Fibroblast of skin of back (primary cell): ENCODE results near the gene ASIC3.
"Not testable (repeated sequence)": the region's sequence is repeated elsewhere in the genome, so short reads cannot be mapped to it uniquely, and the experiment has no call there.

Experiments used
- DNase-seq: peaks from one replicate; pipeline ENCODE4 v3.0.0-alpha.2; 2013

ASIC3 gene

DNA sequence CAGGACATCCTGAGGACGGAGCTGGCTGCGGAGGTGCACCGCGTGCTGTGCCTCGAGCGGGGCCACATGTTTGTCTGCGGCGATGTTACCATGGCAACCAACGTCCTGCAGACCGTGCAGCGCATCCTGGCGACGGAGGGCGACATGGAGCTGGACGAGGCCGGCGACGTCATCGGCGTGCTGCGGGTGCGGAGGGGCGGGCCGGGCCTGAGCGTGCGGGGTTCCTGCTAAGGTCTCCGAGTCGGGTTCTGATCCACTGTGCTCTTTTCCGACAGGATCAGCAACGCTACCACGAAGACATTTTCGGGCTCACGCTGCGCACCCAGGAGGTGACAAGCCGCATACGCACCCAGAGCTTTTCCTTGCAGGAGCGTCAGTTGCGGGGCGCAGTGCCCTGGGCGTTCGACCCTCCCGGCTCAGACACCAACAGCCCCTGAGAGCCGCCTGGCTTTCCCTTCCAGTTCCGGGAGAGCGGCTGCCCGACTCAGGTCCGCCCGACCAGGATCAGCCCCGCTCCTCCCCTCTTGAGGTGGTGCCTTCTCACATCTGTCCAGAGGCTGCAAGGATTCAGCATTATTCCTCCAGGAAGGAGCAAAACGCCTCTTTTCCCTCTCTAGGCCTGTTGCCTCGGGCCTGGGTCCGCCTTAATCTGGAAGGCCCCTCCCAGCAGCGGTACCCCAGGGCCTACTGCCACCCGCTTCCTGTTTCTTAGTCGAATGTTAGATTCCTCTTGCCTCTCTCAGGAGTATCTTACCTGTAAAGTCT, 34.4 kb upstream of the ASIC3 start:
- peak; percentile 79 for DNase-seq

DNA sequence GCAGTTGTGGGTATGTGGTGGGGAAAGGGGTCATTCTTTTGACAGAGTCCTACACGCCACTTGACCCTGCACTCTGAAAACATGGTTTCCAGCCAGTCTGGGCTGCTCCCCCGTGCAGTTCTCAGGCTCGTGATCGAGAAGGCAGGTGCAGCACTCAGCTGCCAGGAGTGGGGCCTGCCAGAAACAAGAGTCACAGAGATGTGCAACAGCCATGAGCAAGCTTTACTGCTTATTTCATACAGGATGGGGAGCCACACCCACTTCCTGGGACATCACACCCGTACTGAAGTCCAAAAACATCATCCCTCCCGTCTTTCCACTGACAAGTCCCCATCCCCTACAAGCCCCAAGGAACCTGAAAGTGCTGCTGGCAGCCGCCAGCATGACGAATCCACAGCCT, 33.4 kb upstream of the ASIC3 start:
- DNase-seq = no peak

DNA sequence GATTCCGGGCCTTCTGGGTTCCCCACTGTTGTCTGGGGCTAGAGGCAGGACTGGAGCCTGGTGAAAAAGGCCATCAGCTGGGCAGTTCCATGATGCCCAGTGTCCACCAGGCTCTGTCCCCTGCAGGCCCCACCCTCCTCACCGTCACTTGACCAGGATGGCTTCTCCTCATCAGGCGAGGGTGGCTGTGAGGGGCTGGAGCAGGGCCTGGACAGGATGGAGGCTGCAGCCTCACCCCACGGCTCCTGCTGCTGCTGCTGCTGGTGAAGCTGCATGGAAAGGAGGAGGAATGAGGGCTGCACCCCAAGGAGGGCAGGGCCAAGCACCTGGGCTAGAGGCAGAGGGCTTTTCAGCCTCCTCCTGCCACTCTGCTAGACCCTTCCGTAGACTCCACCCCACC, 32.4 kb upstream of the ASIC3 start:
- DNase-seq = no peak

DNA sequence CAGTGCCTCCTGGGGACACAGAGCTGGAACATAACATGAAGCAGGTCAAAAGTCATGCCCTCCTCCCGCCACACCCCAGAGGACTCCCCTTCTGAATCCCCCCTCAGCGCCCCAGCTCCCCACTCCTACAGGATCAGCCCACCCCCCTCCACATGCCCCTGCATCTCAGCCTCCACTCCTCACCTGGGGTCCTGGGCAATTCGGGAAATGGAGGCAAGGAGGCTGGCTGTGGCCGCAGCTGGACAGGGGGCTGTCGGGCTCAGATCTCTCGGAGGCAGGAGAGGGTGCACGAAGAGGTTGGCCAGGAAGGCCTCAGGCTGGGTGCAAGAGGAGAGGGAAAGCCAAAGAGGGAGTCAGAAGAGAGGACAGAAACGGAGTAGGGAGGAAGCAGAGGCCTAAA, 31.8 kb upstream of the ASIC3 start:
- DNase-seq = no peak

DNA sequence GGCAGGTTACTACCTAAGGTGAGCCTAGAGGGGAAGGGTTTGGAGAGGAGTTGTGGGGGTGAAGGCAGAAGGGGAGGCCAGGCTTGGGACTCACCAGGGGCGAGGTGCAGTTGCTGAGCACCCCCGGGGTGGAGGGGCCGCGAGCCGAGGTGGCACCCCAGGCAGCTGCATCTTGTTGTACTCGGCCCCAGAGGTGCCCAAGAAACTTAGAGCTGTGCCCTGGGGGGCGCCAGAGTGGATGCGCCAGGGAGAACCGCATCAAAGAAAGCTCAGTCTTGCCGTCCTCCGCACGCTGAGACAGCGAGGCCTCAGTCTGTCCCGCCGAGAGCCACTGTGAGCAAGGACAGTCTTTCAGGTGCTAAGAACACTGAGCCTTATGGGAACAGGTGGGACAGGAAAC, 31.4 kb upstream of the ASIC3 start:
- DNase-seq = no peak

DNA sequence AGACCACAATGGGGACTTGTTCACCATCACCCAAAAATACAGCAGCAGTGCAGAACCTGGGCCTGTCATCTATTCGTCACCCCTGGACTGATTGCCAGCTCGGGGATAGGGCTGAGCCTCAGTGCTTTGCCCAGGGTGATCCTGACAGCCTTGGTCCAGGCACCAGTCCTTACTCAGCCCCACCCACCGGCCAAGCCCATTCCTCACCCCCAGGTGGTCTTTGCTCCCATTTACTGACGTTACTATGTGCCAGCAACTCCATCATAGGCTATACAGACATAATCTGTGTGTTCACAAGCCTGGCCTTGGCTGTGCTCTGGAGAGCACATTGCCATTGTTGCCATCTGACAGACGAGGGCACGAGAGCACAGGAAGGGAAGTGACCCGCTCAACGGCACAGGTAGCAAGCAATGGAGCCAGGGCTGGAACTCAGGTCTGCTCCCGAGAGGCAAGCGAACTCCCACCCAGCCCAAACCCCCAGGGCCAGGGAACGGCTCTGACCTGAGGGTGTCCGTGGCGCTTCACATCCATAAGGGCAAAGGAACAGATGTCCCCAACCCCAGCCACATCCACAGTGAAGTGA, 30.9 kb upstream of the ASIC3 start:
- no peak for DNase-seq

DNA sequence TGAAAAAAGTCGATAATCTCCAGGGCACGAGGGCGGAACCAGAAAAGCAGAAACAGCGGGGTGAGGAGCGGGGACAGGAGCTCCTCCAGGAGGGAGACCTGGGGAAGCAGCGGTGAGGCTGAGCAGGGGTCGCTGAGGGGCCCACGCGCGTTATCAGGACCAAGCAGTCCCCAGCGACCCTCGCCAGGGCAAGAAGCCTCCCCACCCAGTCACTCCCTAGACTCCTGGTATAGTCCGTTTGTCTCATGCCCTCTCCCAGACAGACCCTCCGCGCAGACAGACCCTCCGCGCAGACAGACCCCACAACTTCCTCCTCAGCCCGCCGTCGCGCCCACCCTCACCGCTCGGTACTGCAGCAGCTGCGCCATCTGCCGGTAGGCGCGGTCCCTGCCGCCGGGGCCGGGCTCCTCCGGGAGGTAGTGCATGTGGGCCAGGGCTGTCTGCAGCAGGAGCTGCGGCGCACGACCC, 30.3 kb upstream of the ASIC3 start:
- DNase-seq = peak; percentile 44

DNA sequence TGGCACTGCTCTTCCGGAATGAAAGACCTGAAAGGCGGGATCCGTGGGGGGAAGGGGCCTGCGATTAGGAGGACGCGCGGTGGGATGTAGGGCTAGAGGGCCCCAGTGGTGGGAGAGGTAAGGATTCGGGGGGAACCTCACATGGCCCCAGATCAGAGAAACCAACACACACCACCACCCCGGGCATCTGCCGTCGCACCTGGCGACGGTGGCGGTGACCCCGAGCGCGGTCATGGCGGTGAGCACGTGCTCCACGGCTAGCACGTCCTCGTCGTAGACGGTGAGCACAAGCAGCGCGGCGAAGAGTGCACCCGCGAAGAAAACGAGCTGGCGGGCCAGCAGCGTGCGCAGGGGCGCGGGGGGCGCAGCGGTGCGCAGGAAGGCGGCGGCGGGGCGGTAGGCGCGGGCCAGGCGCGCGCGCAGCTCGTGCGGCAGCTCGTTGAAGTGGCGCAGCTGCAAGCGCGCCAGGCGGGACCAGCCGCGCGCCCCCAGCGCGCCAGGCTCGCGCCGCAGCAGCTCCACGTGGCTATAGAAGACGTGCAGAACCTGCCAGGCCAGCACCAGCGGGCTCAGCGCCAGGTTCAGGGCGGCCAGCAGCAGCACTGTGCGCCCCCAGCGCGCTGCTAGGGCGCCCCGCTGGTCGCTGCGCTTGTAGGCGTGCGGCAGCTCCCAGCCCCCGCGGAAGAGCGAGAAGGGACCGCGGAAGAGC, 29.8 kb upstream of the ASIC3 start:
- DNase-seq = peak; percentile 53

DNA sequence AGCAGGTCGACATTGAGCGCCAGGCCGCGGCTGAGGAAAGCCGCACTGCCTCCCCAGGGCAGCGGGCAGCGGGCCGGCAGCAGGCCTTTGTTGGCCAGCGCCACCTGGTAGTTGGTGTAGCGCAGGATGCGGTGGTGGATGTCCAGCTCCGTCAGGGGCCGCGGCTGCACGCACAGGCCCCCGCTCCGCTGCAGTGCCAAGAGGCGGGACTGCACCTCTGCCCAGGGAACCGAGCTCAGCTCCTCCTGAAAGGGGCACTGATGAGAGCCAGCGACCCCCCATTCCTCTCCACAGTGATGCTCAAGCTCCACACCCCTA, 29.2 kb upstream of the ASIC3 start:
- no peak for DNase-seq

DNA sequence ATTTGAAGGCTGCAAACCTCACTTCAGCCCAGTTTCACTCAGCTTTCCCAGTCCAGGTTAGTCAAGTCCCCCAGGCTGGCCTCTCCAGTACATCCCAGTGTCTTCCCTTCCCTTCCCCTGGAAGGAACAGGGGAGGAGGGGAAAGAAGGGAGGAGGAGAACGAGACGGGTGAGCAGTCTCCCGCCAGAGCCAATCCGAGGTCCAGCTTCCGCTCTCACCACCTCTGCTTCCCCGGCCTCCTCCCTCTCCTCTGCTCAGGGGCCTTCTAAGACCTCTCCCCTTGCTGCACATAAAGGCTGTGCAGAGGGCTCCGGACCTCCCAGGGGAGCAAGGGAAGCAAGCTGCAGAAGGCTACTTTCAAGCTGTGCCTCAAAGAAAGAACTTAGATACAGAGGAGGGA, 28.1 kb upstream of the ASIC3 start:
- DNase-seq = no peak

DNA sequence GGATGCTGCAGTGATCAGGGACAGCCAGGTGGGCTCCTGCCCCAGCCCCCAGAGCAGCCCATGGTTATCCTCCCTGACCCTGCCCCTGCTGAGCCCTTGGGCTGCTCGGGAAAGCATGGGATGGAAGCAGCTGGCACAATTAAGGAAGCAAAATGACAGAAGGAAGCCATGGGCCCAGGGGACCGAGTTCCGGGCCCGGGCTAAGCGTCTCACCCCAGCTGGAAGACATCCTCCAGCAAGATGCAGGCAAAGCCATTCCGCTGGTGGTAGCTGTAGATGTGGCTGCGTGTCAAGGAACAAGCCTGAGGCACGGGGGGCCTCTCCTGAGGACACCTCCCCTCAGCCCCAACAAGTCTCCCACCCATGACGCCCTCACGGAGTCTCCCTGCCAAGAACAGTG, 25.1 kb upstream of the ASIC3 start:
- no peak for DNase-seq

DNA sequence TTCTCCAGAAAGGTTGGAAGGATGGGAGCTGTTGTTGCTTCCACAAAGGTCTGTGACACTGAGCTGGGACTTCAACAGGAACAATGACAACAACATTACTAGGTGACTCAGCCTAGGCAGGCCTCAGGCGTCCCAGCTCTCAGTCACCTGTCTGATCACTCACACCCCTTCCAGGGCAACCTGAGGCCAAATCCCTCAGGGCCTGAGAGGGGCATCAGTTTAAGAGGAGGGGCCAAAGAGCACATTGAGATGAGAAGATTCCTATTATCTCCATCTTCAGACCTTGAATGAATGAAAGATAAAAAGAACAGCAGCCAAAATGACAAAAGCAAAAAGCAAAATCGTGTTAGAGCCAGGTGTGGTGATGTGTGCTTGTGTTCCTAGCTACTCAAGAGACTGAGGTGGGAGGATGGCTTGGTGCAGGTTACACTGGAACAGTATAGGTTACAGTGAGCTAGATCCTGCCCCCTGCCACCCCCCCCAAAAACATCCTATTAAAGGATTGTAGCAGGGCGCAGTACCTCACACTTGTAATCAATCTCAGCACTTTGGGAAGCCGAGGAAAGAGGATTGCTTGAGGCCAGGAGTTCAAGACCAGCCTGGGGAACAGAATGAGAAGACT, 23.8 kb upstream of the ASIC3 start, which contains the start of gene ATG9B:
ATG9B (minus strand) TSS at position 60 of the 622 bp plus-strand sequence. CDS start 71 bp downstream, outside the sequence.
- no peak for DNase-seq

DNA sequence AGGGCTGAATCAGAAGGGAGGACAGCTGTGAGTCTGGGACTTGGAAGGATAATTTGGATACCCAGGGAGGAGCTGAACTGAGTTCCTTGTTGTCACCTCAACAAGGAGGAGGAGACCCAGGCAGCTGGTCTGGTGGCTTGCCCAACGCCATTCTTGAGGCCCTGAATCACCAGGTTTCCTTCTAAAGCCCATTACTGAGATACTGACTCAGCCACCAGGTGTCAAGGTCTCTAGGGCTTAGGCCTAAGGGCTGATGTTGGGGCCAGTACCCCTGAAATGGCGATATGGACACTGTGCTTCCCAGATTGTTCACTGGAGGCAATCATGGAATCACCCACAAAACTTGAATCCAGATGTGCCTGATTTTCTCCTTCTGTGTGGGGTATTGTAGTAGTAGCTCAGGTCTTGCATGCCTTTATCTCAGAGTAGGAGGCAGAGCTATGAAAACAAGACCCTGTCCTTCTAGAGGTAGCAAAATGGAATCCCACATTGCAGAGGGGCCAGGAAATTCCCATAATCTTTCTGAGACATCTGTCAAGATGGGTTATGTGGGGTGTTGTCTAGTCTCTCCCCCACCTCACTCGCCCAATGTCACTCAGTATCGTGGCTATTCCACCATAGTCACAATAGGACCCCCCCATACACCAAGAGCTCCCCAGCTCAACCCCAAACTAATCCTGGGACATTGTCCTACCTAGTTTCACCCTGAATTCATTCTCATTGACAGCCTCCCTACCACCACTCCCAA, 22.2 kb upstream of the ASIC3 start:
- DNase-seq = no peak

DNA sequence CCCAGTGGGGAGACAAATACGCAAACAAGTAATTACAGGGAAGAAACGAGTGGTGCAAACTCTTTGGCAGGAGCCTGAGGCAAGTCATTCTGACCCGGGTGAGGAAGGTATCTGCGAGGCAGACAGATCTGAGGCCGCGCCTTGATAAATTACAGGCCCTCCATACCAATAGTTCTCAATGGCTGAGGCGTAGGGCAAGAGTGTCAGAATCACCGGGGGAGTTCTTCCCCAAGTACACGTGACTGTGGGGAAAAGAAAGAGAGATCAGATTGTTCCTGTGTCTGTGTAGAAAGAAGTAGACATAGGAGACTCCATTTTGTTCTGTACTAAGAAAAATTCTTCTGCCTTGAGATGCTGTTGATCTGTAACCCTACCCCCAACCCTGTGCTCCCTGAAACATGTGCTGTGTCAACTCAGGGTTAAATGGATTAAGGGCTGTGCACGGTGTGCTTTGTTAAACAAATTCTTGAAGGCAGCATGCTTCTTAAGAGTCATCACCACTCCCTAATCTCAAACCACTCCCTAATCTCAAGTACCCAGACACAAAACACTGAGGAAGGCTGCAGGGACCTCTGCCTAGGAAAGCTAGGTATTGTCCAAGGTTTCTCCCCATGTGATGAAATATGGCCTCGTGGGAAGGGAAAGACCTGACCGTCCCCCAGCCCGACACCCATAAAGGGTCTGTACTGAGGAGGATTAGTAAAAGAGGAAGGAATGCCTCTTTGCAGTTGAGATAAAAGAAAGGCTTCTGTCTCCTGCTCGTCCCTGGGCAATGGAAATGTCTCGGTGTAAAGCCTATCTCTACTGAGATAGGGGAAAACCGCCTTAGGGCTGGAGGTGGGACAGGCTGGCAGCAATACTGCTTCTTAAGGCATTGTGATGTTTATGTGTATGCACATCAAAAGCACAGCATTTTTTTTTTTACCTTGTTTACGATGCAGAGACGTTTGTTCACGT, 21.3 kb upstream of the ASIC3 start:
- not testable (repeated sequence) for DNase-seq

DNA sequence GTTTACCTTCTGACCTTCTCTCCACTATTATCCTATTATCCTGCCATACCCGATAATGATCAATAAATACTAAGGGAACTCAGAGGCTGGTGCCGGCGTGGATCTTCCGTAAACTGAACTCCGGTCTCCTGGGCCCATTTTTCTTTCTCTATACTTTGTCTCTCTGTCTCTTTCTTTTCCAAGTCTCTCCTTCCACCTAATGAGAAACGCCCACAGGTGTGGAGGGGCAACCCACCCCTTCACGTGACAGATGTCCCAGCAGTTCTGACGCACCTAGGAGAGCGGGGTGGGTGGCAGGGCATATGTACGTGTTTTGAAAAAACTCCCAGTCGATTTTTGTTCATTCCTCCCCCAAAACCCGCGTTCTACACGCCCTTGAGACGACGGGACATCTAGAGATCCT, 20.6 kb upstream of the ASIC3 start:
- not testable (repeated sequence) for DNase-seq

DNA sequence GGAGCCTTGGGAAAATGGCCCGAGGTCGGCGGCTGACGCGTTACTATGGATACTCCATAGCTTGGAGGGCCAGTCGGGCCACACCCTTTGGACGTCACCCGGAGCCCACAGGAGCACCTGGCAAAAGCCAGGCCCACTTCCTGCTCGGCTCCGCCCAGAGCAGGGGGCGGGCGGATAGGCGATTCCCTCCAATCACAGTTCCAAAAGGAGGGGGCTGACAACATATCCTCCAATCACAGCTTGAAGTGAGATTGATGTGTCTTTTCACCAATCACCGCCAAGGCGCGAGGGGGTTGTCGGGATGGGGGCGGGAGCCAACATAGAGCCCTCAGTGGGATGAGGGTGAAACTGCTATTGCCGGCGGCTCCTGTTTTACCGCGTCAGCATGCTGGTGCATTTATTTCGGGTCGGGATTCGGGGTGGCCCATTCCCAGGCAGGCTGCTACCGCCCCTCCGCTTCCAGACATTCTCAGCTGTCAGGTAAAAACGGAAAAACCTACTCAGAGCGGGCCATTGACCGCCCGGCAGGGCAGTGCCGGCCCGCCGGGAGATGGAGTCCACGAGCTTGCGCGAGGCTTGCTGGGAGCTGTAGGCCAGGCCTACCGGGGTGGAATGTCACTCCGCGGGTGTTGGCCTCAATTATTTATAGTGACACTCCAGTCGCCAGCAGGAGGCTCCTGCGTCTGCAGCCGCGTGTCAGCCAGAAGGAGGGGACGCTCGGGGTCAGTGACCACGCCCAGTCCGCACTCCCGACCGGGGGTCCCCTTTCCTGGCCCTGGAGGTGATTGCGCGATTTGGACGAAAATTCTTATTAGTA, 20.0 kb upstream of the ASIC3 start, which contains the start of gene ABCB8:
ABCB8 (plus strand) TSS at position 320 of the 817 bp plus-strand sequence; CDS start at position 386, 66 bp downstream.
- peak; percentile 98 for DNase-seq

DNA sequence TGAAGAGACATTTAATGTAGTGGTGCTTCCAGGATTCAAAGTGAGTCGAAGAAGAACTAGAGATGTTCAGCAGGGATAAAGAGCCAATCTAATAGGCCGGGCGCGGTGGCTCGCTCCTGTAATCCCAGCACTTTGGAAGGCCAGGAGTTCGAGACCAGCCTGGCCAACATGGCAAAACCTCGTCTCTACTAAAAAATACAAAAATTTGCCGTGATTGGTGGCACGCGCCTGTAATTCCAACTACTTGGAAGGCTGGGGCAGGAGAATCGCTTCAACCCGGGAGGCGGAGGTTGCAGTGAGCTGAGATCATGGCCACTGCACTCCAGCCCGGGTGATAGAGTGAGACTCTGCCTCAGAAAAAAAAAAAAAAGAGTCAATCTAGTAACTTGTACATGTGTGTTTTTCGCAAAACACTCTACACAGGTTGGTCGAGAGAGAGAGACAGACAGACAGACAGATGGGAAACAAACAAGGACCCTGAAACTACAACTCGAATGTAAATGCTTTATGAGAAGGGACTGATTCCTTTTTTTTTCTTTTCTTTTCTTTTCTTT, 19.3 kb upstream of the ASIC3 start:
- DNase-seq = no peak

DNA sequence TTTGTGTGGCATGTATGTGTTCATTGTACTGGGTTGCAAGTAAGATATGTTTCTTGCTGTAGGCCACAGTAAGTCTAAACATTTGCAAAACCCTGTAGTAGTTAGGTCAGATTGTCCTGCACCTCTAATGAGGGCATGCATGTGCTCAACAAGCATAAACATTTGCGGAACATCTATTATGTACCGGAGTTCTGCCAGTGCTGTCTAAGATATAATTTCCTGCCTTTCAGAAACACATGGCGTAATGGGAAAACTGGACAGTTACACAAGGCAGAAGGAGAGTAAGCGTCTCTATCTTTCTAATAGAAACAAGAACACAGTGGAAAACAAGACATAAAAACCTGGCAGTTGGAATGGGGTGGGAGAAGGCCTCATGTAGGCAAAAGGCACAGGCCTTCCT, 17.3 kb upstream of the ASIC3 start:
- DNase-seq = no peak

DNA sequence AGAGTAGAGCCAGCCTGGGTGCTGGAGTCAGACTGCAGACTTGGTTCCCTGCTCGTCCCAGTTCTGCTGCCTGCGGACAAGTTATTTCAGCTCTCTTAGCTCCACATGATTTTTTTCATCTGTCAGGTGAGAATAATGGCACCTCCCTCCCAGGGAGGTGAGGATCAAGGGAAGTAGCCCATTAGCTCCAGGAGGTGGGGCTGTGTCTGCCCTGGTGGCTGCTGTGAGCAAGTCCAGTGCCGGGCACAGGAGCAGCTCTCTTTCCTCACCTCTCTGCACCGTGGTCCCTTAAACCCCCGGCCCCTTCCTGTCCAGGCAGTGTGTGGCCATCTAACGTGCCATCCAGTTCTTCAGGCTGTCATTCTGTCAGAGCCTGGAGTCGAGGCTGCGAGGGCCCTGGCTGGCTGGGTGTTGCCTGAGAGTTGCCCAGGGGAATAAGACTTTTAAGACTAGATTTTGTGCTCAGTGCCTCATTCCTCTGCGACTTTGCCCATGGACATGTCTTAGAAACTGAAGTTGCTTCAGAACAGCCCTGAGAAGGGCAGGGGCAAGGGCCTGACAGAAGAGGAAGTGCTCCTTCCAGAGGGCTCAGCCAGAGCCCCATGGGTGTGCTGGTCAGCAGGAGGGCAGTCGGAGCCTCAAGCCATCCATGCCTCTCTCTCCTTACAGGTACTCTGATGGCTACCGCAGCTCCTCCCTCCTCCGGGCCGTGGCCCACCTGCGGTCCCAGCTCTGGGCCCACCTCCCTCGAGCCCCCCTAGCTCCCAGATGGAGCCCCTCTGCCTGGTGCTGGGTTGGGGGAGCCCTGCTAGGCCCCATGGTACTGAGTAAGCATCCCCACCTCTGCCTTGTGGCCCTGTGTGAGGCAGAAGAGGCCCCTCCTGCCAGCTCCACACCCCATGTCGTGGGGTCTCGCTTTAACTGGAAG, 15.1 kb upstream of the ASIC3 start:
- no peak for DNase-seq
